Central memory CD4-positive, alpha-beta T cell (primary cell): Measurements from ENCODE around the gene CDH23.

ENCODE experiments used
- DNase-seq: peaks from one replicate; pipeline ENCODE4 v3.0.0; 2022

The CDH23 gene

GRCh38 chr10:71767420-71768035 lies 370.8 kb downstream of the CDH23 start:
- no peak for DNase-seq

DNA sequence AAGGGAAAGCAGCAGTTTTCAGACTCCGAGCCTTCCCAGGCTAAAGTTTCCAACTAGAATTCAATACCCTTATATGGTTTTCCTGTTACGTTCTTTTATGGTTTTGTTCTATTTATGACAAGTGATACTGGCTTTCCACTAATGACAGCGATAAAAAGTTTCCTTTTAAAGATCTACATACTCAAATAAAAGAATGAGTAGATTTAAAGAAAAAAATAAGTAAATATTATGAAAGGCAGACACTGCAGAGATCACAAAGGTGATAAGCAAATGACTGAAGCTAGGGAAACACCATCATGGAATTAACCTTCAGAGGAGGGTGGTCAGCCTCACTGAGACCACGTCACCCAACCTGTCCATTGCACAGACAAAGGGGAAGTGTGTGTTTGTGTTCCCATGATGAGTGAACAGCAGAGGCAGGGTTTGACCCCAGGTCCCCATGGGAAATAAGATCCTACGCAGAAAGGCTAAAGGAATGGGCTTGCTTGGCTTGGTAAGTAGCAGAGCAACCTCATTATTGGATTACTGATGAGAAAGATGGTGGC lies 372.6 kb downstream of the CDH23 start:
- no peak for DNase-seq

DNA sequence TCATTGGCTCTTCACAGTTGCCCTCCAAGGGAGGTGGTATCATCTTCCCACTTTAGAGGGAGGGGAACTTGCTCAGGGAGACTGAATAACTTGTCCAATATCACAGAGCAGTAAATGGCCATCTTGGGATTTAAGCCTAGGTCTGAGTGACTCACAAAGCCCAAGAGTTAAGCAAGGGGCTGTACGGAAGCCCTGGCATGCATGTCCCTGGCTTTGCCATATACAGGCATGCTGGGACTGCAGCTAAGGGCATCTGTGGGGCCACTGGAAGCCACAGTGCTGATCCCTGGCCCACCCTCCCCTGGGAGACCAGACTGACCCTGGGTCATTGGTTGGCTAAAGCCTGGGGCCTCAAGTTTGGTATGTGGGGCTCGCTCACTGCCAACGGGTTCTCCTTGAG lies 373.5 kb downstream of the CDH23 start:
- no peak for DNase-seq

DNA sequence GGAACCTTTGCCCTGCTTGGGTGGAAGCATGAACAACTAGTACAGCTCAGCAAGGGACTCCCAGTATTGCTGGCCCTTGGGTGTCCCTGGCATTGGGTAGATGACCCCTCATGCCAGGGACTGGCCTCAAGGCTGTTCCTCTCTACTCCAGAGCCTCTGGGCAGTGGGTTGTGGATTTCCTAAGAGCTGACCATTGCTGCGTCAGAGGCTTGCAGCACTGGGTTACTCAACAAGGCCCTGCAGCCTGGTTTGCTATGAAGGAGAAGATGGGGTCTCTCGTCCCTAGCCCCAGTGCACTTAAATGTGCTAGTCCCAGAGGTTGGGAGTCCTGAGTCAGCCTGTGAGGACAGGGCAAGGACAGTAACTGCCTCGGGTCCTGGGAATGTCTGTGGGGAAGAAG lies 374.1 kb downstream of the CDH23 start:
- no peak for DNase-seq

DNA sequence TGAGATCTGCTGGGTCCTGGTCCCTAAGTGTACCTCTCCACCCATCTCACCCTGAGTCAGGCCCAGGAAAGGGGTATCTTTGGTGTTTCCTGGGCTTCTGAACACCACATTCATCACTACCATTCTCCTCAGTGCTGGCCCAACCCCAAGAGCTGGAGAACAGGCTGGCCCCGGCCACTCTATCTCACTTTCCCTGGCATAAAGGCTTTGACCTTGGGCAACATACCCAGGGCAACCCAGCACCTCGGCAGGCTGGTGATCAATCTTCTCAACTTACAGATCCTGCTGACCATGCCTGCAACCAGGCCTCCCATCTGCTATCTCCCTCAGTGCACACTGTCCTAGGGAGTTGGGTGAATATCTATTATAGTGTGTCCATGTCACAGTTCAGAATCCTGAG lies 374.5 kb downstream of the CDH23 start:
- no peak for DNase-seq

GRCh38 chr10:71771821-71772617 lies 375.3 kb downstream of the CDH23 start:
- DNase-seq, result no peak

DNA sequence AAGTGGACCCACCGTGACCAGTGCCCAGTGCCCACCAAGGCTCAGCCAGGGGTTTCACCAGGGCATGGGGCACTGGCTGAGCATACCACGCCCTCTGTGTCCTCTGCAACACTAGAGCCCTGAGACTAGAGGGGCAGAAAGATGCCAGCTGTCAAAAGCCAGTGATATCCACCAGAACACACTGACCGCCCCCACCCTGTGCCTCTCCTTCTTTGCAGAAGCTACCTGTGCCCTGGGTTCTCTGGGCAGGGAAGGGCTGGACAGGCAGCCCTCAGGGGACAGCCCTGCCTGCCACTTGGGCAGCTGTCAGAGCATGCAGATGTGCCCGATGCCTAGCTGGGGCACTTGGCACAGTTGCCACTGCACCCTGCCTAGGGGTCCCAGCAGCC lies 376.1 kb downstream of the CDH23 start:
- DNase-seq, result no peak

DNA sequence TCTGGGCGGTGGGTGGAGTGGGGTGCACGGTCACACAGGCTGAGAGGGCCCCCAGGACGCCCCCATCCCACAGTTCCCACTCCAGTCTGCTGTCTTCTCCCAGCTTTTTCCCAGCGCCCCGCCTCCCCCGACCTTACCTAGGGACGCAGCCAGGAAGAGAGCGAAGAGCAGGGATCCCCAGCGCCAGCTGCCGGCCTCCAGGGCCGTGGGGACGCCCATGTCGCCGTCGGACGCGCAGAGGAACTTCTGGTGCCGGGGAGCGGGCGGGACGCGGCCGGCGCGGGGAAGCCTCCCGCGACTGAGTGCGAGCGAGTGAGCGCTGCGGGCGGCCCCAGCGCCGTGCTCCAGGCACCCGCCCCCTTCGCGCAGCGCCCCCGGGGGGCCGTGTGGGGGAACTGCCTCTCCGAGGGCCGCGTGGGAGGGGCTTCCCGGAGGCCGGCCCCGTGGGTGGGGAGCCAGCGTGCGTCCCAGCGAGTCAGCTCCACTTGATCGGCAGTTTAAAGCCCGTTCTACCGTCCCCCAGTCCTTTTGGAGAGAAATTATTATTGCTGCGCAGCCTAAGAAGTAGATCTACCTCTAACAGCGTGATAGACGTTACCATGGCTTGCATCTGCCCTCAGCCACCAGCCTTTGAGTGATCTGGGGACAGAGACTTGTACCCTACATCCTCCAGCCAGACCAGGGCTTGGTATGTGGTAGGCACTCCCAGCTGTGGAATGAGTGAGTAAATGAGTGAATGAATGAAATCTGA lies 376.7 kb downstream of the CDH23 start, which contains the start of gene VSIR:
VSIR (minus strand) TSS at position 300 of the 751 bp plus-strand sequence; CDS start at position 219, 81 bp downstream.
- peak; percentile 94 for DNase-seq

DNA sequence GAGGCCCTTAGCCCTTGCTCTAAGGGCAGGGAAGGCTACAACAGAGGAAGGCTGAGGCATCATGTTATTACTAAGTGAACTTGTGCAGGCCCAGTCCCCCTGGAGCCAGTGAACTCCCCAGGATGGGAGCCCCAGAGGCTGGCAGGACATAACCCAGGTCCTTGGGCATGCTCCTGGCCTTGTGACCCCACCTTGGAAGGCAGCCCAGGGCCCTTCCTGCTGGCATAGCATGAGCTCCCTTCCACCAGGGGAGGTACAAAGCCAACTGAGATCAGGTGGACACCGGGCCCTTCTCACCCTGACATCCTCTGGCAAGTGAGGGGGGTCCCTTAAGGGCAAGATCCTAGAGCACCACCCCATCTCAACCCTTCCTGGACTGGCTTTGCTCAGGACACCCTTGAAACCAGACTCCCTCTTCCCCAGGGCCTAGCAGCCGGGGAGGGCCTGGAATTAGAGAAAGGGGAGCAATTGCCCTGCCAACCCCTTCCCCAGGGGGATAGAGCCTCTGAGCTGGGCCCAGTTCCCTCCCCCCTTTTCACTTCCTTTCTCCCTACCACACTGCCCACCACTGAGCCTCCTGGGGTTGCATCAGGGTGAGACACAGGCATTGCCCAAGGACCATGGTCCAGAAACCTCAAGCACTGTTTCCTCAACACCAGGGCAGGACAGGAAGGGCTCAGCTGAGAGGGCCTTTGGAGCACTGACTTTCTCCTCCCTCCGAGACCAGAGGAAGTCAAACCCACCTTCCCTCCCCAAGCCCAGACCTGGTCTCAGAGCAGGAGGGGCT lies 378.4 kb downstream of the CDH23 start:
- DNase-seq, result no peak

- DNase-seq, result no peak
Measured at GRCh38 chr10:71776481-71776925, 379.8 kb downstream of the CDH23 start.

DNA sequence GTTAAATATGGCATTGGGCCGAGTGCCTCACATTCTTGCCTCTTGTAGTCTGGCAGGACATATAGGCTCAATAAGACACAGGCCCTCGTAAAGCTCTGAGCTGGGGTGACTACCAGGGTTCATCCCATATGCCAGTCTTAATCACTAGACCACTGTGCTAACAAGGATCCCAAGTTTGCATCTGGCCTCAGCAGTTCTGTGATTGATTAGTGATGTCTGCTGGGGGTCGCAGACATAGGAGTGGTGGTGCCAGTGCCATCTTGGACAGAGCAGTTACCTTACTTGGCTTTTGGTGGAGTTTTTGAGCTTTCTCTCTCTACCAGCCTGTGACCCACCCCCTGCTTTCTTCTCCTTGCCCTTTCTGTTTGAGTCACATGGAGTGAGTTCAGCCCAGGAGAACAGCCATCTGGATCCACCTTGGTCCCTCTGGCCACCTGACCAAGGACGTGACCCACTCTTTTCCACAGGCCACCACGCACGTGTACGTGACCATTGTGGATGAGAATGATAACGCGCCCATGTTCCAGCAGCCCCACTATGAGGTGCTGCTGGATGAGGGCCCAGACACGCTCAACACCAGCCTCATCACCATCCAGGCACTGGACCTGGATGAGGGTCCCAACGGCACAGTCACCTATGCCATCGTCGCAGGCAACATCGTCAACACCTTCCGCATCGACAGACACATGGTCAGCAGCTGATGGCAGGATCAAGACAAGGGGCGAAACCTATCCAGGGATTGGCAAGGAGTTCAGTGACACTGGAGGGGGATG lies 380.7 kb downstream of the CDH23 start:
- DNase-seq, result no peak

DNA sequence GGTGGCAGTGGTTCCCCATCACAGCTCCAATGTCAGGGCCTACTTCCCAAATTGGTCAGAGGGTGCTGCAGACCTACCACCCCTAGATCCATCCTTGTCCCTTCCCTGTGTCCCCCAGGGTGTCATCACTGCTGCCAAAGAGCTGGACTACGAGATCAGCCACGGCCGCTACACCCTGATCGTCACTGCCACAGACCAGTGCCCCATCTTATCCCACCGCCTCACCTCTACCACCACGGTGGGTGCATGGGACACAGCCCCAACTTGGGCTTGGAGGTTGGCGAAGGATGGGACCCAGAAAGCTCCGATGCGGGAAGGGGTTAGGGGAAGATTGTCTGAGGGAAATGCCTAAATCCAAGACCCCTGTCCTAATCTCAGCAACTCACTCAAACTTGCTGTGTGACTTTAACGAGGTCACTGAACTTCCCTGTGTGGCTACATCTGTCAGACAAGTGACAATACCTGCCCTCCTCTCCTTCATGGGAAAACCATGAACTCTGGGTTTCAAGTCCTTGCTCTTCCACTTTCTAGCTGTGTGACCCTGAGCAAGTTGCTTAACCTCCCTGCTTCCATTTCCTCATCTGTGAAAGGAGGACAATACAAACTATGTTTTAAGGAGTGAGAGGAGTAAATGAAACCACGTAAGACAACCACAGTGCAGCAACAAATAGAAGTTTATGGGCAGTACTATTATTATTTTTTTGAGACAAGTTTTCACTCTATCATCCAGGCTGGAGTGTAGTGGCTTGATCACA lies 381.5 kb downstream of the CDH23 start:
- no peak for DNase-seq

GRCh38 chr10:71779641-71780040 lies 382.9 kb downstream of the CDH23 start:
- DNase-seq, result no peak

DNA sequence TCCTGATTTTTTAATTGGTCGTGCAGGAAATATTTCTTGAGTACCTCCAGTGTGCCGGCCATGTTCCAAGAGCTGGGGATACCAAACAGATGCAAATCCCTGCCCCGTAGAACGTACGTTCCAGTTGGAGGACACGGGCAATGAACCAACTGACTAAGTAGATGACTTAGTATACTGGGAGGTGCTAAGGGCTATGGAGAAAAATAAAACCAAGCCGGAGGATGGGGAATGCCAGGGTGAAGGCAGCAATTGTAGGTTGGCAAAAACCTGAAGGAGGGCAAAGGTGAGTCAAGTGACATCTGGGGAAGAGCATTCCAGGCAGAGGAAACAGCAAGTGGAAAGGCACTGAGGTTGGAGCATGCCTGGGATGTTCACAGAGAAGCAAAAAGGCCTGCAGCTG lies 383.4 kb downstream of the CDH23 start:
- DNase-seq, result no peak

DNA sequence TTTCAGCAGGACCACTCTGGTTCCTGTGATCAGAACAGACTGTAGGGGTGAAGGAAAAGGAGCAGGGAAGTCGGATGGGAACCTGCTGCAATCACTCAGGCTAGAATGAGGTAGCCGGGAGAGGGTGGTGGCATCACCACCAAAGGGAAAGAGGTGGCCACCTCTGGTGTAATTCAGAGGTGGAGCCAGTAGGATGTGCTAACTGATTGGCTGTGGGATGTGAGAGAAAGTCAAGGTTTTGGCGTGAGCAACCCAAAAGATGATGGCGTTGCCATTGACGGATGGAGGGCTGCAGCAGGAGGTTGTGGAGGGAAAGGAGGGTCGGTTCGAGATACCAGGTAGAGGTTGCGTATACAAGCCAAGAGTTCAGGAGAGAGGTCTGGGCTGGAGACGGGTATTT lies 384.0 kb downstream of the CDH23 start:
- DNase-seq, result no peak

- no peak for DNase-seq
Measured at GRCh38 chr10:71782221-71782916, 385.6 kb downstream of the CDH23 start.

GRCh38 chr10:71782917-71783490 lies 386.3 kb downstream of the CDH23 start:
- no peak for DNase-seq

- DNase-seq, result no peak
Measured at GRCh38 chr10:71783917-71784678, 387.4 kb downstream of the CDH23 start.

DNA sequence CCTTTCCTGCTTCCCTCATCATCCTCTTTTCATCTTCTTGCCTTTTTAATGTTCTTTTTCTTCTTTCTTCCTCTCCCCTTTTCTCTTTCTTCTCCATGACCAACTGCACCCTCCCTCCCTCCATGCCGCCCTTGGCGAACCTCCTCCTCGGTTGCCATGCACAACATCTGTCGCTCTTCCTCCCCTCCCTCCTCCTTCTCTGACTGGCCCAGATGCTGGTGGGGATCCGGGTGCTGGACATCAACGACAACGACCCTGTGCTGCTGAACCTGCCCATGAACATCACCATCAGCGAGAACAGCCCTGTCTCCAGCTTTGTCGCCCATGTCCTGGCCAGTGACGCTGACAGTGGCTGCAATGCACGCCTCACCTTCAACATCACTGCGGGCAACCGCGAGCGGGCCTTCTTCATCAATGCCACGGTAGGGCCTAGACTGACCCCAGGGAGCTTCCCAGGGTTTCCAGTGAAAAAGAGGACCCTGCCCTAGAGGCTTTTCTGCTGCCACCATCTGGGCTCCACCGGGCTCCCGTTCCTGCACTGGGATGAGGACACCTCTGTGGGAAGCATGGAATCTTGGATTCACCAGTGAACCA lies 388.1 kb downstream of the CDH23 start:
- no peak for DNase-seq
